Dermis microvascular lymphatic vessel endothelial cell (primary cell): ENCODE results near the gene ZNF17. TPM values are rescaled to one million over a fixed set of nuclear protein-coding genes. Genes with fewer than 3 reads are reported as not detected.

Experiments used
- DNase-seq, 2 donors: peaks; one replicate each; pipeline versions ENCODE4 v3.0.0 to v3.0.0-alpha.2; 2010; ENCODE audit warnings: low read depth in 2 of 2
- total RNA-seq: library from RNA; depleted of rRNA; stranded (reverse); fragments of >200 nt; gene quantifications from 2 replicates; pipeline ENCODE4 v1.2.1, GENCODE V29; 2014

ZNF17 gene
- total RNA-seq, 1 donor from 2014 or later: 9.8 TPM

DNA sequence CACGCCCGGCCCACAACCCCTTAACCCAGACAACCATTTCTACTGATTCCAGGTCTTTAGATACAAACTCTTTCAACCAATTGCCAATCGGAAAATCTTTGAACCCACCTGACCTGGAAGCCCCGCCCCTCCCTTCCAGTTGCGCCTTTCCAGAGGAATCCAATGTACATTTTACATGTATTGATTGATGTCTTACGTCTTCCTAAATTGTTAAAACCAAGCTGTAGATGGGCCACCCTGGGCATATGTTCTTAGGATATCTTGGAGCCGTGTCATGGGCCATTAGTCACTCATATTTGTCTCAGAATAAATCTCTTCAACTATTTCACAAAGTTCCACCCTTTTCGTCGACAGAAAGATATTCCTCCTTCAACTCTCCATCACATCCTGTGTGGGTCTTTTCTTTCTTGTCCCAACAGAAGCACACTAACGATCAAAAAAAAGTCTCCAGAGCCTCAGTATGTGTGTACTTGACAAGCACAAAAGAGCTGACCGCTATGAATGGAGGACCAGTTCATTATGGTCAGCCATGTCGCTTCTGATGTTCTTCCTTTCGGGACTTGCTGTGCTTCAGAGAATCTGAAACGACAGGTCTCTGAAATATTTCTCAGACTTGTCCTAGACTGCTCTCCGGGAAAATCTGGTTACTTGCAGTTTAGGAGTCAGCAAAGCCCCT lies 23.6 kb downstream of the ZNF17 start:
- DNase-seq: no peak

DNA sequence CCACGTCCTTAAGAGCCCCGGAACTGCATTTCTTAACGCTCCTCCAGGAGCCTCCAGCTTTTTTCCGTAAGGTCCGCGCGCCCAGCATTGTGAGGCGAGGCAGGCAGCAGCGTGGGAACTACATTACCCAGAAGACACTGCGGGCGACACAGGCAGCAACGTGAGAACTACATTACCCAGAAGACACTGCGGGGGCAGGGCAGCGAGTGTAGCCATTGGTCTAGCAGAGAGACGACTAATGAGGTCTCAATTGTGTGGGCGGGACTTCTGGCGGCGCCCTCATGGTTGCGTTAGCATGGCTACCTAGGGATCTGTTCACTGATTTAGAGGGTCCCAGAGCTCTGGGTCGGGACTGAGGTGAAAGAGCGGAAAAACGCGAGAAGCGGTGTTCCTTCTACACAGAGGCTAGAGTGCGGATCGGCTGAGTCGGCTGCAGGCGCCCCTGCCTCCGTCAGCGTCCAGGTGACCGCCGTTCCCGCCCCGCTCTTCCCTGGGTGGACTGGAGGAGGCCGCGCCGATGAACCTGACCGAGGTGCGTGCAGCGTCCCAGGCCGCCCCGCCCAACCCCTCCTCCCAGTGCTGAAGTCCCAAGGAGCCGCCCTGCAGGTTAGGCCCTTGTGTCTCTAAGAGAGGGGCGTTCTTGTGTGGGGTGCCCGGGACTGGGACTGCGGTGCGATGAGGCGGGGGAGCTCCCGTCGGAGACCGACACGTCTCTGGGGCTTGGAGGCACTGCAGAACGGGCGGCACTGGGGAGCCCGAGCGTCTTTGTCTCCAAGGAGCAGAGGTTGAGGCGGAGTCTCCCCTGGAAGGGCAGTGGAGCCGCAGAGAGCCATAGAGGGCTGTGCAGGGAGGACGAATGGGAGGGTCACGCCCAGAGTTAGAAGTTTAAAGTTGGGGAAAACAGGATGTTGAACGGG lies 24.4 kb downstream of the ZNF17 start, which contains the start of gene ZNF749:
Gene ZNF749, plus strand, starts transcription at position 264 of the 917 bp plus-strand sequence. Its CDS starts 254 bp downstream, at position 518.
- peak; percentile 96 to 98 for DNase-seq

DNA sequence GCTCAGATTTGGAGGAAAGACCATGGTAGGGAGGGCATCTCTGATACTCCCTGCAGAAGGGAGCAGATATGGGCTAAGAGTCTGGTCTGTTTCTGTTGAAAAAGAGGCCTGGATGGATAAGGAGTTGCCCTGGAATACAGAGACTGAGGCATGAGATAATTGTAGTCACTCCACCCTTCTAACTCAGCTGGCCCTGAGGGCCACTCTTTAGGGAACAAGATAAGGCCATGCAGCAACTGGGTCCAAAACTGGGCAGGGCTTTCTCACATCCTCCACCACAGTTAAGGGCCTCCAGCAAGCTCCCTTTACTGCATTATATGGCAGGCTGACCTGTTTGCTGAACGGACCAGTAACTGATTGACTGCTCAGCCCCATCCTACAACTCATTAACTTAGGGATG lies 25.5 kb downstream of the ZNF17 start:
- DNase-seq: no peak

DNA sequence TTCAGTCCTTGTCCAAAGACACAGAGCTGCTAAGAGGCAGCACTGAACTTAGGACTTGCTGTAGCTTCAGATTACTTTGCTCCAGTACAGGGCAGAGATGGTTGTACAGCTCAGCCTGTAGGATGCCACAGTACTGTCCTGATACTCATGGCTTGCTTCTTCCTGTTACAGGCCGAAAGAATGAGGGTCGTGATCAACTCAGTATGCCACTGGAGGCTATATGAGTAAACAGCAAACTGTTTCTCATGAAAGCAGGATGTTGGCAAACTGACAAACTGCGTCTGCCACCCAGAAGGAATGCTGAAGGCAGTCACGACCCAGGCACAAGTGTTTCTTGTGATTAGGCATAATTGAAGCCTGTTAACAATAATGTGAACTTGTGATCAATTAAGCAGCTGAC lies 27.0 kb downstream of the ZNF17 start:
- DNase-seq: no peak

DNA sequence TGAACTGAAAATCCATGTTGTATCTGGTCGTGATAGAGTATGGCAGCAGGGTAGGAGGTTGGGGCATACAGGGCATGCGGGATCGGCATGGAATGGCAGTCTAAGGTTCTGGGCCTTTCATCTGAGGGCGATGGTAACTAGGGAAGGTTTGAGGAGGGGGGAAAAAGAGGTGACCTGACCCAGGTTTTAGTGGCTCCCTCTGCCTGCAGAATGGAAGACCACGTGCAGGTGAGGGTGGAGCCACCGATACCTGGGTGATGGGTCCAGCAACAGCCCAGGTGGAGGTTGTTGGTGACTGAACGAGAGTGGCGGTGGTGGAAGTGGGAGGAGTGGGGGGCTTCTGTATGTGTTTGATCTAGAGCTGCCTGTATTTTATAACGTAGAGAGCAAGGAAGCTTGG lies 28.0 kb downstream of the ZNF17 start:
- DNase-seq: no peak

DNA sequence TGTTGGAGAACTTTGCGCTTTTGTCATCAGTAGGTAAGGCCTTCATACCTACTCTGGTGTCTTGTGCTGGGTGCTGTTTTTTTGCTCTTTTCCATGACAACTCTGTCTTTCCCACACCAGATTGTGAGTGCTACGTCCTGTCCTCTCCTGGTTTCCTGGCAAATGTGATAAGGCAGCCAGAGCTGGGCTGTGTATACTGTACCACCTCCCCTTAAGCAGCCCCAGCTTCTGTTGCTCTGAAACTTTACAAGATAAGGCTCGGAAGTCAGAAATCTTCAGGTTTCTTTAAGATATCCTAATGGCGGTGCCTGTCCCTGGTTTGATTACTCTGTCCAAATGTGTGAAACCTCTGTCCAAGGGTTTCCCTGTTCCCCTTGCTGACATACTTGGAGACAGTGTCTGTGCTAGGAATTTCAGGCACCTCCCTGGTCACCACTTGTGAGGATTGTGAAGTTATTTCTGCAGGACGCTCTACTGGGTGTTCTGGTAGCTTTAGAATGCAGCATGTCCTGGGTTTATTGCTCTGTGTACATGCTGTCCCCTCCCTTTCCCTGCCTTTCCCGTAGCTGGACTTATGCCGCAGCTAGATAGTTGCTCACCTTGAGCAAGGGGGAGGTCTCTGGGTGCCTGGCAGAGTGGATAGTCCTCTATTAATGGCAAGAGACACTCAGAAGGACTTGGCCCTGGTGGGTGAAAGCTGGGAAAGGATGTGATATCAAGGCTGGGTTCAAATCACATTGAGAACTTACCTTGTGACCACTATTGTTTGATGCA lies 31.2 kb downstream of the ZNF17 start:
- DNase-seq: no peak

DNA sequence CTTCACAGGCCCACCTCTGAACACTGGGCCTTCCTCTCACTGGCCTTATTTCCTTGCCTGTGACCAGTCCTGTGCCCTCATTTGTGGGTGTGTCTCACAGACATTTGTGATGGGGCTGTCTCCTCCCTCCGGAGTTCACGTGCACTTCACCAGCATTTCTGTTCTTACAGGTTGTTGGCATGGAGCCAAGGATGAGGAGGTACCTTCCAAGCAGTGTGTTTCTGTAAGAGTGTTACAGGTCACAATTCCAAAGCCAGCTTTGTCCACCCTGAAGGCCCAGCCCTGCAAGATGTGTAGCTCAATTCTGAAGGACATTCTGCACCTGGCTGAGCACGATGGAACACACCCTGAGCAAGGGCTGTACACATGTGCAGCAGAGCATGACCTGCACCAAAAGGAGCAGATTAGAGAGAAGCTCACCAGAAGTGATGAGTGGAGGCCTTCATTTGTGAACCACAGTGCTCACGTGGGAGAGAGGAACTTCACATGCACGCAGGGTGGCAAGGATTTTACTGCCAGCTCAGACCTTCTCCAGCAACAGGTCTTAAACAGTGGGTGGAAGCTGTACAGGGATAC lies 32.2 kb downstream of the ZNF17 start:
- DNase-seq: no peak

DNA sequence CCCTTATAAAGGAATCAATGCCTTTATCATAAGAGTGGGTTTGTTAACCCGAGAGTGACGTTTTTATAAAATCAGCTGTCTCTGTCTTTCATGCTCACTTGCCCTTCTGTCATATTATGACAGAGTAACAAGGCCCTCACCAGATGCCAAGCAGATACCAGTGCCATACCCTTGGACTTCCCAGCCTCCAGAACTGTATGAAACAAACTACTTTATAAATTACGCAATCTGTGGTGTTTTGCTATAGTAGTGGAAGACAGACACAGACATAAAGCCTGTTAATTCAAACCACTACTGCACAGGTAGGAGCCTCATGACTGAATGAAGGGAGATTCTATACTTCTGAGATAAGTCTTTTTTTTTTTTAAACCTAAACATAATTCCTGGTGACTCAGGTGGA lies 41.3 kb downstream of the ZNF17 start:
- DNase-seq: no peak

DNA sequence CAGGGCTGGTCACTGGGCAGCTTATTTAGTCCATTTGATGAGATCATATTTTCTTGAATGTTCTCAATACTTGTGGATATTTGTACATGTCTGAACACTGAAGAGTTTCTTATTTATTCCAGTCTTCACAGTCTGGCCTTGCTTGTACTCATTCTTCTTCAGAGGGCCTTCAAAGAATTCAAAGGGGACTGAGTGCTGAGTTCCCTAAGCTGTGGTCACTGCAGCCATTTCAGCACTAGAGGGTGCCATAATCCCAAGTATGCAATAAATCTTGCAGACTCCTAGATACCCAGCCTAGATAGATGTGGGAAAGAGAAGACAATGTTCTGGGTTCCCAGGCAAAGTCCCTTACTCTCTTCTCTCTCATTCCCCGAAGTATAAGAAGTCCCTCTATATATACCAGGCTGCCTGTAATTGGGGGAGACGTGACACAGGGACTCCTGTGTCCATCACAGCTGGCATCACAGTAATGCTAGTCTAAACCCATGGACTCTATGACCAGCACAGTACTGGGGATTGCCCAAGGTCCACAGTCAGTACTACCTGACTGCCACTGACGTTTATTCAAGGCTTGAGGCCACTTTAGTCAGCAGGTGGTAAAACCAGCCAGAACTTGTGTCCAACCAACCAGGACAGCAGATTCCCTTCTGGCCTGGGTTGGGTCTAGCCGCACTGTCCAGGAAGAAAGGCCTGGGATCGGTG lies 54.9 kb downstream of the ZNF17 start:
- peak in 1 of 2 donors; percentile 33 for DNase-seq

DNA sequence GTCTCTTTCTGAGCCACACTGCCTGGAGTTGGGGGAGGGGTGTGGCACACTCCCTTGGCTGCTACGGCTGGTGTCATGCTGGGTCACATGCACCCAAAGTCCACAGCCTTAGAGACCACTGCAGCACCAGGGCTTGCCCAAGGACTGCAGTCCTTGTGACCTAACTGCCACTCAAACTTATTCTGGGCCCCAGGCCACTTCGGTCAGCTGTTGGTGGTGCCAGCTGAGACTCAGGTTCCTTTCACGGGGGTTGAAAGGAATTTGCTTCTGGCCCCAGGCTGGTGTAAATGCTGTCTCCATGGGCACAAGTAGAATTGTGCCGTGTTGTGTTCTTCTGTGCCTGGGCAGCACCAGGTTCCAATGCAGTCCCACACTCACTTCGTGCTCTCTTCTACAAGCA lies 55.5 kb downstream of the ZNF17 start:
- DNase-seq: no peak

Other genes with a start within 250 kb of the ZNF17 start
- not detected in 2 replicates for gene DUXA, start 243.7 kb upstream of the ZNF17 start, total RNA-seq
- gene ZNF264, start 219.7 kb upstream of the ZNF17 start, total RNA-seq: 11.4 and 23.1 TPM in 2 replicates
- 0.13 and 0.38 TPM in 2 replicates for gene AURKC, start 180.1 kb upstream of the ZNF17 start, total RNA-seq
- gene ZNF805, start 170.5 kb upstream of the ZNF17 start, total RNA-seq: 19.8 and 25.3 TPM in 2 replicates
- gene ZNF460, start 130.7 kb upstream of the ZNF17 start, total RNA-seq: 37.4 and 57.8 TPM in 2 replicates
- gene ZNF543, start 90.7 kb upstream of the ZNF17 start, total RNA-seq: 7.8 and 10.1 TPM in 2 replicates
- gene ZNF304, start 59.9 kb upstream of the ZNF17 start, total RNA-seq: 8.1 and 10.7 TPM in 2 replicates
- 8.0 and 11.1 TPM in 2 replicates for gene TRAPPC2B, start 47.6 kb upstream of the ZNF17 start, total RNA-seq
- gene ZNF547, start 47.6 kb upstream of the ZNF17 start, total RNA-seq: 2.3 and 3.0 TPM in 2 replicates
- gene ZNF548, start 21.3 kb upstream of the ZNF17 start, total RNA-seq: 8.0 and 13.5 TPM in 2 replicates
- gene ZNF749, start 24.2 kb downstream of the ZNF17 start, total RNA-seq: 8.5 and 11.5 TPM in 2 replicates
- gene VN1R1, start 46.0 kb downstream of the ZNF17 start, total RNA-seq: 0.13 and 0.51 TPM in 2 replicates
- 13.1 and 14.7 TPM in 2 replicates for gene ZNF772, start 66.4 kb downstream of the ZNF17 start, total RNA-seq
- 7.7 and 14.9 TPM in 2 replicates for gene ZNF419, start 76.6 kb downstream of the ZNF17 start, total RNA-seq
- 5.8 and 12.1 TPM in 2 replicates for gene ZNF773, start 88.8 kb downstream of the ZNF17 start, total RNA-seq
- gene ZNF549, start 116.2 kb downstream of the ZNF17 start, total RNA-seq: 2.8 and 4.9 TPM in 2 replicates
- gene ZNF550, start 148.7 kb downstream of the ZNF17 start, total RNA-seq: 4.2 and 7.3 TPM in 2 replicates
- 2.7 and 4.6 TPM in 2 replicates for gene ZNF416, start 167.8 kb downstream of the ZNF17 start, total RNA-seq
- 3.9 and 7.7 TPM in 2 replicates for gene ZIK1, start 173.0 kb downstream of the ZNF17 start, total RNA-seq
- 3.9 and 4.7 TPM in 2 replicates for gene ZNF530, start 188.7 kb downstream of the ZNF17 start, total RNA-seq
- gene ZNF134, start 203.1 kb downstream of the ZNF17 start, total RNA-seq: 13.2 and 16.4 TPM in 2 replicates
- 6.7 and 9.0 TPM in 2 replicates for gene ZNF211, start 222.0 kb downstream of the ZNF17 start, total RNA-seq